NCI-H2029 treated with DMSO at 0.1 percent for 48 hours (cell line): ENCODE results near the gene NPAS1.

Source experiments
- DNase-seq: peaks from one replicate; lab custom pipeline; 2025; lab: John Stamatoyannopoulos, UW

The NPAS1 gene

GRCh38 chr19:47020132-47020805, 632 bp downstream of the NPAS1 start:
- no peak for DNase-seq

DNA sequence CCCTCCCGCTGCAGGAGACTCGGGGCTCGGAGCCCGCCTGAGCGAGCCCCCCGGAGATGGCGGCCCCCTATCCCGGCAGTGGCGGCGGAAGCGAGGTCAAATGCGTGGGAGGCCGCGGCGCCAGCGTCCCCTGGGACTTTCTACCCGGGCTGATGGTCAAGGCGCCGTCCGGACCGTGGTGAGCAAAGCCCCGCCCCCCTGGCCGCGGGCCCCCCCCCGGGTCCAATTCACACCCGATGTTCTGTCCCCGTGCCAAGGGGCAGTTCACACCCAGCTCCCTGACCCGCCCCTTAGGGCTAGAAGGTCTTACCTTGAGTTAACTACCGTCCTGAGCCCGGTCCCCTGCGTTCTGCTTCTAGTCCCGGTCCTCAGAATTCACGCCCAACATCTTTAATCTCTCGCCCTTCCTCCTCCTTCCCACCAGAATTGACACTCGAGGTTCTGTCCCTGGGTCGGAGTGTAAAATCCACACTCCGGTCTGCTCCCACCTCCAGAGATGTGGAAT, 1.4 kb downstream of the NPAS1 start:
- DNase-seq, result no peak

GRCh38 chr19:47021536-47022139, 2.0 kb downstream of the NPAS1 start:
- DNase-seq, result no peak

DNA sequence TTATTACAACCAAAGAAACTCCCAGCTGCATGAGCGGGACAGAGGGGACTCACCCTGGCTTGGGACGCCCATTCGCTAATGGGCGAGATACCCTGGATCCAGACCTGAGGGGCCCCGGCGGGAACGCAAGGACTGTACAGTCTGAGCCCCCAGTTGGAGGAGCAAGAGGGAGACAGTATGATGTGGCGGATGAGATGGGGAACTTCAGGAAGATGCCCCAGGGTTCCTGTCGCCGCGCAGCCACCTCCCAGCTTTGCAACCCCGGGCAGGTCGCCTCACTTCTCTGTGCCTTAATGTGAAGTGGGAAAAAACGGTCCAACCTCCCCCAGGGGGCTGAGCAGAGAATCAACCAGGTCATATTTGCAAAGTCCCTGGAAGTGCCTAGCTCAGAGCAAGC, 2.5 kb downstream of the NPAS1 start:
- no peak for DNase-seq

GRCh38 chr19:47022541-47023447, 3.2 kb downstream of the NPAS1 start:
- no peak for DNase-seq

GRCh38 chr19:47023448-47023794, 3.8 kb downstream of the NPAS1 start:
- no peak for DNase-seq

DNA sequence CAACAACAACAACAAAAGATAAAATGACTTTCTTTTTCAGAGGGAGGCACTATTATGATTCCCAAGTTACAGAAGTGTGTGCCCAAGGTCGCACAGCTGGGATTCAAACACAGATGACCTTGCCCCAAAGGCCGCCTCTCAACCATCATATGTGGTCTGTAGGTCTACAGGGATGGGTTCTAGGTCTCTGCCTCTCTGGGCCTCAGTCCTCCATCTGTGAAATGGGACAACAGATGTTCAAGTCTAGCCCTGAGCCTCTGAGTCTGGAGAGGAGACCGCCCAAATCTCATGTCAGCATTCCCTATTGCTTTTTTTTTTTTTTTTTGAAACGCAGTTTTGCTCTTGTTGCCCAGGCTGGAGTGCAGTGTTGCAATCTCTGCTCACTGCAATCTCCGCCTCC, 4.9 kb downstream of the NPAS1 start:
- no peak for DNase-seq

GRCh38 chr19:47026156-47026555, 6.5 kb downstream of the NPAS1 start:
- DNase-seq, result no peak

DNA sequence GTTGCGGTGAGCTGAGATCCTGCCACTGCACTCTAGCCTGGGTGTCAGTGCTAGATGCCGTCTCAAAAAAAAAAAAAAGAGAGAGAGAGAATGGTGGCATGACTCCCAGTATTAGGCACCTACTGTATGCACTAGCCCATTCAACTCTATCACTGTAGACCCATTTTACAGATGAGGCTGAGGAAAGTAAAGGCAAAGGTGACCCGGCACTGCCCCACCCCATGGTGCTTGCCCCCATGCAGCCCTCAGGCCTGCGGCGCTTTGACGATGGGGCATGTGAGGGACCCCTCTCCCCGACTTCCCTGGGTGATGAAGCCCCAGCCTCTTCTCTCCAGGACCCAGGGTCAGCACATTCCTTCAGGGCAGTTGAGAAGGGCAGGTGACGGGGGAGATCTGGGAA, 7.3 kb downstream of the NPAS1 start:
- DNase-seq, result no peak

DNA sequence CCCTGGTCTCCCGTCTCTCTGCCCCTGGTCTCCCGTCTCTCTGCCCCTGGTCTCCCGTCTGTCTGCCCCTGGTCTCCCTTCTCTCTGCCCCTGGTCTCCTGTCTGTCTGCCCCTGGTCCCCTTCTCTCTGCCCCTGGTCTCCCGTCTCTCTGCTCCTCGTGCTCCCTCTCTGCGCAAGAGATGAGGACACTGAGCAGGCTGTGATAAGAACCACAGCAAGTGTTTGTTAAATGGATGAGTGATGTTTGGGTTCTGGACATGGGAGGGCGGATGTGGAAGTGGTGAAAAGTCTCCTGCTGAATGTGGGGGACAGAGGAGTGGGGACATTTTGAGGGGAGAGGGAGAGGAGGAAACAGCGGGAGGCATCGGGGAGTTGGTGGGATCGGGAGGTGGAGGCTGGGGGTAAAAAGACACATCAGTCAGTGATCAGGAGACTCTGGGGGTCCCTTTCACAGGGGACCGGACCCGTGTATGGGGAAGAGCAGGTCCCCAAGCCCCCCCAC, 8.0 kb downstream of the NPAS1 start:
- no peak for DNase-seq

DNA sequence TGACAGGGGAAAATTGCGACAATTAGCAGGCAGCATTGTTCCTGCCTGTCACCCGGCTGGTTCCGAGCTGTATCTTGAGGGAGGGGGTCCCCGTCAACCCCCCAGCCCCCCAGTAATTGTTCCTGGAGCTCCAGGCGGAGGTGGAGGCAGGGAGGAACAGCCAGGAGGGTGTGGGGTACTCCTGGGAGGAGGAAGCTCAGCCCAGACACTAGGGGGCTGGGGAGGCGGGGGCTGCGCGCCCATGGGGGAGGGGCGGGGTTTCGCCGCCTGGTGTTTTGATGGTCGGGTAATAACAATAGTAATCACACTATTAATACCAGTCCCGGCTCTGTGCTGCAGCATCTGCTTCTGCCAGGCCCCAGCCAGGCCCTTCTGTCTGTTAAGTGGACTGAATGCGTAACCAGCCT, 8.6 kb downstream of the NPAS1 start:
- DNase-seq, result no peak

DNA sequence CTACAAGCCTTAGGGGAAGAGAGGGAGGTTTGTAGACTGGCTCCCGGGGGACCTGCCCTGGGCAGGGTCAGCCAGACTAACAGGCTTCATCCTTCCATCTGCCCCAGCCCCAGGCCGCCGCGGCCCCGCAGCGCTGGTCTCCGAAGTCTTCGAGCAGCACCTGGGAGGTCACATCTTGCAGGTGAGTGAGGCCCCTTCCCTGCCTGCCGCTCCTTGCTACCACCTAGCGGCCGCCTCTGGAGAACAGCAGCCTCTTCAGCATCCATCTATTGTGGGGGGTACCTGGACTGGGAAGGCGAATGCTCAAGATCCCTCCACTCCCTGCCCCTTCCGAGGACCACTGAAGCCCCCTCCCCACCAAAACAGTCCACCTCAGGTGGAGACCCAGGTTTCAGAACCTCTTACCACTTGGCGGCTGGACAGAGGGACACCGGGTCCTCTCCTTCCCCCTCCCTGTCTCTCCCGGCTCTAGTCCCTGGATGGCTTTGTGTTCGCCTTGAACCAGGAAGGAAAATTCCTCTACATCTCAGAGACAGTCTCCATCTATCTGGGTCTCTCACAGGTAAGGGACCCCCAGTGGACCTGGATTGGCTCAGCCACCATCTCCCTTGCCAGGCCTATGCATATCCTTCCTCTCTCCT, 12.7 kb downstream of the NPAS1 start:
- DNase-seq, result peak; percentile 51

GRCh38 chr19:47035127-47036096, 15.8 kb downstream of the NPAS1 start:
- peak; percentile 58 for DNase-seq

GRCh38 chr19:47036097-47036651, 16.5 kb downstream of the NPAS1 start:
- no peak for DNase-seq

GRCh38 chr19:47037766-47038165, 18.1 kb downstream of the NPAS1 start:
- DNase-seq, result no peak

GRCh38 chr19:47039239-47039874, 19.7 kb downstream of the NPAS1 start:
- no peak for DNase-seq

DNA sequence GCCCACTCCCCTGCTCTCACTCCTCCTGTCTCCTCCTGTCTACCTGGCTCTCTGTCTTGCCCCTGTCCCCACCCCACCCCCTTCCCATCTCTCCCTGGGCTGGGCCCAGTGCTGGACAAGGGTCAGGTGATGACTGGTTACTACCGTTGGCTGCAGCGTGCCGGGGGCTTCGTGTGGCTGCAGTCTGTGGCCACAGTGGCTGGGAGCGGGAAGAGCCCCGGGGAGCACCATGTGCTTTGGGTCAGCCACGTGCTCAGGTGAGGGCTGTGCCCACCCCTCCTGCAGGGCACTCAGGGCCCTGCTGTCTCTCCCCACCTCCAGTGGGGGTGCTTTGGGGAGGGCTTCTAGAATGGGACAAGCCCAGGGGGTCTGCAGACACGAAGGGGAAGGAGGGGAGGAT, 21.2 kb downstream of the NPAS1 start:
- no peak for DNase-seq

GRCh38 chr19:47044946-47045866, 25.6 kb downstream of the NPAS1 start:
- DNase-seq, result no peak

DNA sequence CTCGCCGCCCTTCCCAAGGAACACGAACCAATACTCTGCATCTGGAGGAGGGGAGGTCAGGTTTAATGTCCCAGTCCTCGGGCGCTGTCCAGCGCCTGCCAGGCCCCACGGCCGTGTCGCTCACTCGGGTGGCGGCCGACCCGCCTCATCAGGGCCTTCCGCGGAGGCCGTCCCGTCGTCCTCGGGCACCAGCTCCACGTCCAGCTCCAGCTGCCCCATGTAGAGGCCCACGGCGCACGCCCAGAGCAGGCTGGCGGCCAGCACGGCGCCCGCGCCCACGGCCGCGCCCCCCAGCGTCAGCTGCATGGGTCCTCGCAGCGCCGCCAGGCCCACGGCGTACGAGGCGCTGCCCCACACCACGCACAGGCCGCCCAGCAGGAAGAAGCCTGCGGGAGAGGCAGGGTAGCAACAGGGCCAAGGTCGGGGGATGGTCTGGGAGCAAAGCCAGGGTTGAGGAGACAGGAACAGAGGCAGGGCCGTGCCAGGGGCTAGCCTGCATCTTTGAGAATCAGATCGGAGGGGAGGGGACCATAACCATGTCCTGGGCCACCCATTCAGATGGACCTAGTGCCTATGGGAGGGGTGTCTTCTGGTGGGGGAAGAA, 26.3 kb downstream of the NPAS1 start:
- no peak for DNase-seq
